Measurements from ENCODE around the gene URAD. TPM values are rescaled to one million over a fixed set of nuclear protein-coding genes. Genes with fewer than 3 reads are reported as not detected.

Gene URAD
- polyA plus RNA-seq, 3 donors = 0.30 TPM; not detected in 2

DNA sequence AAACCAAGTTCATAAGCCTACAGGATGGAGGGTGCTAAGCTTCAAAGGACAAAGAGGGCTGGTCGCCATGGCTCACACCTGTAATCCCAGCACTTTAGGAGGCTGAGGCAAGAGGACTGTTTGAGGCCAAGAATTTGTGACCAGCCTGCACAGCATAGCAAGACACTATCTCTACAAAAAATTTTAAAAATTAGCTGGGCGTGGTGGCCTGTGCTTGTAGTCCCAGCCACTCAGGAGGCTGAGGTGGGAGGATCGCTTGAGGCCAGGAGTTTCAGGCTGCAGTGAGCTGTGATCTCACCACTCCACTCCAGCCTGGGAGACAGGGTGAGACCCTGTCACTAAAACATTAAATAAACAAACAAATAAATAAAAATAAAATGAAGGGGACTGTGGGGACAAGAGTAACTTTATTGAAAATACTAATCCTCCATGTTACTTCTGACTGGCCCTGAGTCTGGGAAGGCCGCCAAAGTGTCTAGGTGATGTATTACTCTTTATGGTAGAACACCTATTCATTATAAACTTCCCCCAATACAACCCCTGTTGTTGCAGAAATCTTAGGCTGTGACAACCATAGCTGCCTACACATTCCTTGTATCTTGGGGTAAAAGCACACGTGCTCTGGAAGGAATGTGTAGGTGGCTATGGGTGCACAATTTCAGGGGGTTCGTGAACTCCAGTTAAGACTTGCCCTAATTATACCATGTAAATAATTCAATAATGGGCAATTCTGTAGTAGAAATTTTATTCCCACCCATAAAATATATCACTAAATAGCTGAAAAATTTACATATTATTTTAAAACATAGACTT is 14.6 kb upstream of the URAD start:
- WGBS, 3 donors = 74 to 78% (median 76%) methylated on average over 6 of the region's 6 CpGs

DNA sequence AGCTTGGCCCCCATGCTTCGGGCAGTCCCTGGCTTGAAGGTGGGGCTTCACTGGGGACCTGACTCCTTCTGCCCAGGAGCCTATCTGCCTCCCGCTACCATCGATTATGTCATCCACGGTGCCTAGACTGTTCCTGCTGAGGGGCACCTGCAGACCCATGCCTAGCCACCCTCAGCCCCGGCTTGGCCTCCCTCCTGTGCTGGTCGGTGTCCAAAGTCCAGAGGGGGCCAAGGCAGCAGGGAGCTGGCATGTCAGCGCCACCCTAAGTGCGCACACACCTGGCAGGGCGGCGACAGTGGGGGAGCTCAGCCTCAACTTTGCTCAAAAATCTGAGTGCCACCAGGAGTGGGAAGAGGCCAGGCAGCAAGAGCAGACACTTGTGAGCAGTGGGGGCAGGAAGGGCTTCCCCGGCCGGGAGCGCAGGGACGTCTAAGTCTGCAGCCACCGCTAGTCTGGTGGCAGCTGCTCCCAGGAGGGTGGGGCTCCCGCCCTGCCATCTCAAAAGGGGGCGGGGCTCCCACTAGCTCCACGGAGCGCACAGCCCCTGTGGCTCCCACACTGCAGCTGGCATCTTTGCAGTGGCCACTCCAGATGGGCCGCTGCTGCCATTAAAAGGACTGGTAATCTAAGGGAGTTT is 13.5 kb upstream of the URAD start:
- H3K27ac ChIP-seq (ENCODE audit: low read depth, low read length) = no peak overlapping the region
- 82 to 88% (median 86%) methylated on average over 20 of the region's 20 CpGs for WGBS, 3 donors

More for the DNA sequence above, 14.6 kb upstream of the URAD start:
- H3K27ac ChIP-seq (ENCODE audit: low read depth, low read length) = no peak overlapping the region

- H3K27ac ChIP-seq (ENCODE audit: low read depth, low read length) = no peak overlapping the region
- WGBS, 3 donors = 72 to 94% (median 80%) methylated on average over 11 of the region's 11 CpGs
Measured at GRCh38 chr13:28001049-28001448, 12.6 kb upstream of the URAD start.

DNA sequence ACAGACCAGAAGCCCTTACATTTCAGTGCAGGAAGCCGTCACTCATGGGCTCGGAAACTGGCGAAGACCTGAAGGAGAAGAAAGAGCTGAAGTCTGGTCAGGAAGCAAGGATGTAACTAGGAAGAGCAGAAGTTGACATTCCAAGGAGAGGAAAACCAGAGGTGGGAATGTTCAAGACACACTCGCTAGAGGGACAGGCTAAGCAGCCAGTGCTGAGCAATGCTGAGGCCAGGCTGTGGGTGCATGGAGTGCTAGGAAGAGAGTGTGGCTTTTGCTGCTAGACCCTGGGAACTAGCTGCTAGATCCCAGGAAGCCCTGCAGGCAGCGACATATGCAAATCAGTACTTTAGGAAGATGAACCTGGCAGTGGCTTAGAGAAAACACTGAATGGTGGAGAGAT is 12.1 kb upstream of the URAD start:
- no peak overlapping the region for H3K27ac ChIP-seq (ENCODE audit: low read depth, low read length)
- WGBS, 3 donors = 42 to 49% (median 46%) methylated on average over 5 of the region's 5 CpGs

- 28 to 63% (median 47%) methylated on average over 7 of the region's 7 CpGs for WGBS, 3 donors
- no peak overlapping the region for H3K27ac ChIP-seq (ENCODE audit: low read depth, low read length)
Measured at GRCh38 chr13:27997904-27998522, 9.5 kb upstream of the URAD start.

DNA sequence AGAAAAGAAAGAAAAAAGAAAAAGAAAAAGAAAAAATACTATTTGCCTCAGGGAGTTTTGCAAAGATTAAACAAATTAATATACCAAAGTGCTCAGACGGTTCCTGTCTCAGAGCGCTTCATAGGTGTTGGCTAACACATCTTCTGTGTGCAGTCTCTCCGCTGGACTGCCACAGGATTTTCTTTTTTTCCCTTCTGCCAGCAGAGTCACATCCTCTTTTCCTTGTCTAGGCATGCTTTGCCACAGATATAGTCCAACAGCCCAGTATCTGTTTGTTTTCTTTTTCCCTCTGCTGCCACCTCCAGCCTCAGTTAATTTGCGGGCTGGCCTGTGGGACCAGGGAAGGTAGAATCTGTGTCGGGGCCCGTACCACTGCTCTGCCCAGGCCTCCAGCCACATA is 3.4 kb upstream of the URAD start:
- 68 to 79% (median 75%) methylated on average over 6 of the region's 6 CpGs for WGBS, 3 donors
- no peak overlapping the region for H3K27ac ChIP-seq (ENCODE audit: low read depth, low read length)

DNA sequence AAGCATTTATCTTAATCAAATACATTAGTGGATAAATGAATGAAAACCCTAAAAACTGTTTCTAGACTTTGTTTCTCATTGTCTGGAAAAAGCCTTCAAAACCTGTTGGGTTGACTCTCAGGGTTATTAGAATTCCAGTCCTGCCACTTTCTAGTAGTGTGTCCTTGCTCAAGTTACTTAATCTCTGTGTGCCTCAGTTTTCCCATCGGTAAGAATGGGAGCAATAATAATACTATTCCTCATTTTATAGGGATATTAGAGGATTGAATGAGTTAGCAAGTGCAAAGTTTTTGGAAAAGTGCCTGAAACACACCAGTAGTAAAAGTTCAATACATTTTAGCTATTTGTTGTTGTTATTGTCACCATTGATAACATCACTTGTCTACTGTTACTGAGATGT is 2.9 kb downstream of the URAD start:
- WGBS, 3 donors = 81 to 97% (median 89%) methylated on average over 1 of the region's 1 CpG
- no peak overlapping the region for H3K27ac ChIP-seq (ENCODE audit: low read depth, low read length)

- H3K27ac ChIP-seq (ENCODE audit: low read depth, low read length) = no peak overlapping the region
- WGBS, 3 donors = 57 to 61% (median 57%) methylated on average over 2 of the region's 2 CpGs
Measured at GRCh38 chr13:27982361-27982760, 6.1 kb downstream of the URAD start.

GRCh38 chr13:27981006-27981708 is 7.3 kb downstream of the URAD start:
- no peak overlapping the region for H3K27ac ChIP-seq (ENCODE audit: low read depth, low read length)
- WGBS, 3 donors = 25 to 41% (median 28%) methylated on average over 11 of the region's 11 CpGs

DNA sequence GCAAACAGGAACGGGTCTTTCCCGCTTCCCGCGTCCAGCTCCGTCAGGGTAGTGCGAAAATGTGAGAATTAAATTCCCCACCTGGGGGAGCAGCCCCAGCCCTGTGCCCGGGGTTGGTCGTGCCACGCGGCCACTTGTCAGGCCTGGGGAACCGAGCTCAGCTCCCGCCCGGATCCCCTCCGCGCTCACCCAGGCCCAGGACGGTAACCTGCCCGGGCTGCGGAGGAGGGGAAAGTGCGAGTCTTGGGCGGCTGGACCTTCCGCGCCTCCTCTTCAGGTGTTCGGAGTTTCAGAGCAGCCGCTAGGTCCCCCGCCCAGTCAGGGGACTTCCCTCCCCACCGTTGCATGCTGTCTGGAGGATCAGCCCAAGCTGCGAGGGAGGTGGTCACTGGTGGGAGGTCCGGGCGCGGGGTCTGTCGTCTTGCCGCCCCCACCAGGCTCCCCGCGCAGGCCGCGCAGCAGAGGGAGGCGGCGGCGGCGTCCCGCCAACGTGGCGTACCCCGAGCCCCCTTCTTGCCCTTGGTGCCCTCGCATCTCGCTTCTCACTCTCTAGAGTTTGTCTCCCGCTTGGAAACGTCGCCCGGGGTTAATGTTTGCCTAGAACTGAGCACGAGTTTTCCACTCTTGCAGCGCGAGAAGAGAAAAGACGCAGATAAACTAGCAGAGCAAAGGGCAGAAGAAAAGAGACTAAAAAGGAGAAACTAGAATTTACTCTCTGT is 8.1 kb downstream of the URAD start:
- 5 to 8% (median 8%) methylated on average over 50 to 54 of the region's 54 CpGs for WGBS, 3 donors
- no peak overlapping the region for H3K27ac ChIP-seq (ENCODE audit: low read depth, low read length)

- WGBS, 3 donors = 5 to 24% (median 8%) methylated on average over 15 of the region's 15 CpGs
- H3K27ac ChIP-seq (ENCODE audit: low read depth, low read length) = no peak overlapping the region
Measured at GRCh38 chr13:27979765-27980279, 8.7 kb downstream of the URAD start.

GRCh38 chr13:27979001-27979643 is 9.4 kb downstream of the URAD start:
- WGBS, 3 donors = 7 to 36% (median 9%) methylated on average over 15 of the region's 15 CpGs
- H3K27ac ChIP-seq (ENCODE audit: low read depth, low read length) = no peak overlapping the region

DNA sequence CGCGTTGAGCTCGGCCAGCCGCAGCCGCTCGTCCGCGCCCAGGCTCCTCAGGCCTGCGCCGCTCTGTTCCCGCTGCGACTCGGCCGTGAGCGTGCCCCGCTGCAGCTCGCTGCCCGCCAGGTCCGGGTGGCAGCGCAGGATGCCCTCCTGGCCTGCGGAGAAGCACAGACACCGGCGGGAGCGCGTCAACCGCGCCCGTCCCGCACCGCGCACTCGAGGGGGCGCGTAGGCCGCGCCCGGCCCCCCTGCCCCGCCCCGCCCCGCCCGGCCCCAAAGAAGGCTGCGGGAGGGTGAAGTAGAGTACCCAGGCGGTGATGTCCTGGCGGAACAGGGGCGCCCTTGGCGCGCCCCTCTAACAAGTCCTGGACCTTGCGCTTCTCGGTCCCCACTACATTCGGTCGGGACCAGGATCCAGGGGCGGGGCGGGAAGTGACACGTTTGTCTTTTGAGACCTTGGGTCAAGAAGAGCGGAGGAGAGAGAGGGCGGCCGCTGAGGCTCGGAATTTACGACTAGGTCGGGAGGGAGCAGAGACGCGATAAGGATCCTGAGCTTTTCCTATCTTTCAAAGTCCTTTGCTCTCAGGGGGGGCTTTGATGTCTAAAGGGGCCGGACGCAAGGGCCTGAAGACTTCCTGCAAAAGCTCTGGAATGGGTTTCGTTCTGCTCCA is 10.1 kb downstream of the URAD start:
- no peak overlapping the region for H3K27ac ChIP-seq (ENCODE audit: low read depth, low read length)
- WGBS, 3 donors = 3% methylated on average over 53 to 65 of the region's 65 CpGs

DNA sequence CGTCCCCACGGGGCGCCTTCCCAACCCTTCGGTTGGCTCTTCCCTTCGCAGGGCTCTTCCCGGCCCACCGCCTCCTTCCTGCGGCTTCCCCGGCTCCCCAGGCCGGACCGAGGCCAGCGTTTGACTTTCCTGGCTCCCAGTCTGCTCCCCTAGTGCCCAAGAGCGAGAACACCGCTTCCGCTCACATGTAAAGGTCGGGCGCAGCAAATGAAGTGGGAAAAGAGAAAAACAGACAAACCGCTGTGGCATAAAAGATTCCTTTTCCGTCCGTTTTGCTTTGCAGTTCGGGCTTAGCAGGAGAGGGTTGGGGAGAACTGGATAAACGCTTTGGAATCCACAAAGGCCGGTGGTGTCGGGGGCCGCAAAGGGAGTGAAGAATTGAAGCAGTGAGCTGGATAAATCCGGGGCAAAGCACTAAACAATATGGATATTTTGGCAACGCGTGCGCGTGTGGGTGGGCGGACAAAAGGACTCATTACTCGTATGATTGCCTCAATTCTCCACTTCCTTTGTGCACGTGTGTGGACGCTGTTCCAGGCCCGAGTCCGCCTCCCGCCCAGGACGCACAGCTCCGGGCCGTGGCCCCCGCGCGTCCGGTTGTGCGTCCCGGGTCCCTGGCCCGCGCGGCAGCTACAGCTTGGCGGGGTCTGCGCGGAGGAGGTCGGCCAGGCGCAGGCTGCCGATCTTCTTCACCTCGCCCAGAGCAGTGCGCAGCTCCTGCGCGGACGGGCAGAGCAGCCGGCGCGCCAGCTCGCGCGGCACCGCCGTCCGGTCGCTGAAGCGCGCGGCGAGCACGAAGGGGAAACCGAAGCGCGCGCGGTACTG is 10.8 kb downstream of the URAD start:
- H3K27ac ChIP-seq (ENCODE audit: low read depth, low read length) = no peak overlapping the region
- WGBS, 3 donors = 1 to 4% (median 3%) methylated on average over 73 to 80 of the region's 80 CpGs

DNA sequence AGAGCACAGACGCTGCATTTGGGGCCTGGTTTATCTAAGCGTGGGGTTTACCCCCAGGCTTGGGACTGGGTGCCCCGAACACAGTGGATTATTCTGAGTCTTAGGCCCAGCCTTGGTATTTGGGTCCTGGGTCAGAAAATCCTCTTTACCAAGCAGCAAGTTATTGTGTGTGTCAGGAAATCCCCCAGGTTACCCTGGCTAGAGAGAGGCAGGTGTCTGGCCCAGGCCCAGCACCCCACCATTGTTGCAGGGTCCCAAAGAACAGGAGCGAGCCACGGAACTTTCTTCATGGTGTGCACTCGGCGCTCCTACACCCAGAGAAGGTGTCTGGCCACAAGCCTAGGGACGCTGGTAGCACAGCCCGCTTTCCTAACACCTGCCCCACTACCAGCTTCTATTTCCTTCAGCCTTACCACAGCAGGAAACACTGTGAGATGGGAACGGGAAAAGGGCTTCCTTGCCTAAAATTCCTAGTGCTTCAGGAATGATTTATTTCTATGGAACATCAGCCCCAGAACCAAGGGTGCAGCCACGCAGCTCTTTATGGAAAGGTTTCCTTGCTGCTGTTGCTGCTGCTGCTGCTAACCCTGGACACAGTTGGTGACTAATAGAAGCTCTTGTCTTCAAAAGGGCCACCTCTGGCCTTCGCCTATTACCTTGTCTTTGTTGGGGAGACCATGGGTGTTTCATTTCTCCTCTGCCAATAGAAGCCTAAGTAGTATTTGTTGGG is 12.0 kb downstream of the URAD start:
- no peak overlapping the region for H3K27ac ChIP-seq (ENCODE audit: low read depth, low read length)
- WGBS, 3 donors = 11 to 56% (median 16%) methylated on average over 12 of the region's 12 CpGs

Data from adipose tissue (tissue), 3 donors.